NCI-H748 (cell line): ENCODE results near the gene KIR2DL3.
"Not testable (repeated sequence)": the region's sequence is repeated elsewhere in the genome, so short reads cannot be mapped to it uniquely, and the experiment has no call there.

Experiments used
- DNase-seq: peaks from one replicate; lab custom pipeline; 2025; ENCODE audit not compliant: unreplicated experiment; lab: John Stamatoyannopoulos, UW

Gene KIR2DL3

GRCh38 chr19:54738306-54738705 is at the start of gene KIR2DL3:
KIR2DL3 (plus strand) TSS chr19:54738513; CDS start chr19:54738546, 33 bp downstream.
- DNase-seq = not testable (repeated sequence)

GRCh38 chr19:54691582-54692297 is 46.6 kb upstream of the KIR2DL3 start:
- no peak for DNase-seq

GRCh38 chr19:54692298-54692615 is 46.1 kb upstream of the KIR2DL3 start:
- no peak for DNase-seq

- DNase-seq = no peak
These were observed 43.7 kb upstream of the KIR2DL3 start for GRCh38 chr19:54694648-54695047.

- no peak for DNase-seq
These were observed 42.2 kb upstream of the KIR2DL3 start for GRCh38 chr19:54696117-54696548.

GRCh38 chr19:54696766-54697165 is 41.5 kb upstream of the KIR2DL3 start:
- no peak for DNase-seq

GRCh38 chr19:54697716-54698115 is 40.6 kb upstream of the KIR2DL3 start:
- not testable (repeated sequence) for DNase-seq

GRCh38 chr19:54704928-54705327 is 33.4 kb upstream of the KIR2DL3 start:
- no peak for DNase-seq

- DNase-seq = no peak
These were observed 30.4 kb upstream of the KIR2DL3 start for GRCh38 chr19:54707962-54708361.

- no peak for DNase-seq
These were observed 29.5 kb upstream of the KIR2DL3 start for GRCh38 chr19:54708781-54709180.

- no peak for DNase-seq
These were observed 28.9 kb upstream of the KIR2DL3 start for GRCh38 chr19:54709212-54709948.

GRCh38 chr19:54709956-54710355 is 28.4 kb upstream of the KIR2DL3 start:
- DNase-seq = not testable (repeated sequence)

- DNase-seq = no peak
These were observed 14.2 kb upstream of the KIR2DL3 start, which contains the start of gene KIR3DL3 for GRCh38 chr19:54724142-54724541. KIR3DL3 (plus strand) TSS chr19:54724442; CDS start chr19:54724497, 55 bp downstream.

GRCh38 chr19:54724644-54725043 is 13.7 kb upstream of the KIR2DL3 start:
- no peak for DNase-seq

GRCh38 chr19:54725321-54725720 is 13.0 kb upstream of the KIR2DL3 start:
- no peak for DNase-seq

GRCh38 chr19:54727562-54727961 is 10.8 kb upstream of the KIR2DL3 start:
- DNase-seq = no peak

- DNase-seq = no peak
These were observed 10.1 kb upstream of the KIR2DL3 start for GRCh38 chr19:54728167-54728566.

- no peak for DNase-seq
These were observed 8.7 kb upstream of the KIR2DL3 start for GRCh38 chr19:54729416-54730188.

- DNase-seq = no peak
These were observed 7.1 kb upstream of the KIR2DL3 start for GRCh38 chr19:54731191-54731590.

- DNase-seq = no peak
These were observed 402 bp downstream of the KIR2DL3 start for GRCh38 chr19:54738715-54739114.

GRCh38 chr19:54739587-54740497 is 1.5 kb downstream of the KIR2DL3 start:
- no peak for DNase-seq
